Upper lobe of left lung (tissue), 6 donors: ENCODE measurements around the gene GAPDHS. TPM values are rescaled to one million over a fixed set of nuclear protein-coding genes. Genes with fewer than 3 reads are reported as not detected.

Experiments used
- ATAC-seq, 2 donors: fragments of 200-7000 bp; cut with Tn5 transposase; one replicate each; pipeline ENCODE4 v1.9.1; 2022; ENCODE audit warnings: mild to moderate bottlenecking in 2 of 2, moderate library complexity in 2 of 2; ENCODE audit not compliant: low FRiP score in 2 of 2
- DNase-seq, 2 donors: peaks; one replicate each; pipeline ENCODE4 v3.0.0-alpha.2; 2019 to 2020
- H3K27ac ChIP-seq, 4 donors: fragments of 200-600 bp; sonication (generic); one replicate each; pipeline ENCODE4 v1.5.1; 2016 to 2019
- H3K27me3 ChIP-seq, 4 donors: fragments of 200-600 bp; sonication (generic); one replicate each; pipeline ENCODE4 v1.5.1; 2017 to 2019
- H3K36me3 ChIP-seq, 4 donors: fragments of 200-600 bp; sonication (generic); one replicate each; pipeline ENCODE4 v1.5.1; 2016 to 2019
- H3K4me1 ChIP-seq, 4 donors: fragments of 200-600 bp; sonication (generic); one replicate each; pipeline ENCODE4 v1.5.1; 2018 to 2019
- H3K4me3 ChIP-seq, 4 donors: fragments of 200-600 bp; sonication (generic); one replicate each; pipeline ENCODE4 v1.5.1; 2017 to 2019; ENCODE audit warnings: mild to moderate bottlenecking in 2 of 4, moderate library complexity in 1 of 4
- H3K9me3 ChIP-seq, 4 donors: fragments of 200-600 bp; sonication (generic); one replicate each; pipeline ENCODE4 v1.5.1; 2018 to 2019
- CTCF ChIP-seq, 6 experiments: fragments of 450-650 bp in 4 of 6; fragments of 200-600 bp in 2 of 6; sonication (generic) in 2 of 6; IDR thresholded peaks; one replicate each; pipeline ENCODE4 v1.5.1; 2016 to 2019; ENCODE audit warnings: antibody characterized with exemption in 6 of 6
- EP300 ChIP-seq, 4 donors: sonication (generic); formaldehyde crosslinking; IDR thresholded peaks; one replicate each; pipeline ENCODE4 v1.5.1; 2017; ENCODE audit warnings: antibody characterized with exemption in 4 of 4, control low read depth in 2 of 4
- POLR2A ChIP-seq, 4 donors: fragments of 450-650 bp; IDR thresholded peaks; one replicate each; pipeline ENCODE4 v1.5.1; 2016 to 2017; ENCODE audit warnings: antibody characterized with exemption in 4 of 4, mild to moderate bottlenecking in 2 of 4
- POLR2AphosphoS5 ChIP-seq, 2 donors: sonication (generic); formaldehyde crosslinking; IDR thresholded peaks; one replicate each; pipeline ENCODE4 v1.5.1; 2017; ENCODE audit warnings: antibody characterized with exemption in 2 of 2
- WGBS, 2 donors: methylation state at CpG; one replicate each; pipeline ENCODE4 v1.1.5; 2017 to 2018; 5-methylcytosine and 5-hydroxymethylcytosine counted together
- total RNA-seq, 6 donors: library from RNA; depleted of rRNA in 4 of 6; stranded (reverse); fragments of >200 nt in 4 of 6; gene quantifications; one replicate each; pipeline versions ENCODE4 v1.1.0 to v1.2.1, GENCODE V29; 2016 to 2021
- donor health status: DM: no; HTN: no; CAD: no; lungs with moderate emphysema.
- donor health status: DM: no; HTN: yes; CAD: no; lungs with severe emphysema.

Gene GAPDHS
- total RNA-seq, 6 donors from 2014 or later = not detected

DNA sequence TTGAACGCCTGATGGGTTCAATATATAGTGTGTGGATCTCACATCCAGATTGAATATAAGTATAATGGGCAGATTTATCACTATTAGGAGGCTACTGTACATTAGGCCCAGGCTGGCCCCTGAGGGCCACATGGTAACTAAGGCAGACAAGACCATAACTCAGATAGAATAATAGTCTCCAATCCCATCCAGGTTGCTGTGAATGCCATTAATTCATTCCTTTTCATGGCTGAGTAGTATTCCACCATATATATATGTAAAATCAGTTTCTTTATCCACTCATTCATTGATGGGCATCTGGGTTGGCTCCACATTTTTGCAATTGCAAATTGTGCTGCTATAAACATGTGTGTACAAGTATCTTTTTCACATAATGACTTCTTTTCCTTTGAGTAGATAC, 44.7 kb downstream of the GAPDHS start:
- Histone ChIP-seq H3K27me3 (no peaks in the 10 kb centered on the region), H3K27ac (no peak overlapping the region), H3K4me3 (no peak overlapping the region), H3K36me3 (no peaks in the 10 kb centered on the region), H3K9me3 (peaks cover 10 to 19% (median 16%) of the 10 kb centered on the region in 4 donors), H3K4me1 (no peaks in the 10 kb centered on the region)
- no peak for ATAC-seq
- DNase-seq = no peak
- TF ChIP-seq POLR2A (IDR thresholded peaks at IDR 0.05) = no peak
- no peak for TF ChIP-seq EP300 (IDR thresholded peaks at IDR 0.05)
- TF ChIP-seq CTCF (IDR thresholded peaks at IDR 0.05) = no peak
- TF ChIP-seq POLR2AphosphoS5 (IDR thresholded peaks at IDR 0.05) = no peak
- 46 to 83% methylated on average over 1 of the region's 1 CpG for WGBS, 2 donors

- H3K27me3 ChIP-seq = no peaks in the 10 kb centered on the region
- DNase-seq = no peak
- H3K27ac ChIP-seq = no peak overlapping the region
- no peaks in the 10 kb centered on the region for H3K4me1 ChIP-seq
- H3K9me3 ChIP-seq = peaks cover 10 to 19% (median 16%) of the 10 kb centered on the region in 4 donors
- H3K4me3 ChIP-seq = no peak overlapping the region
- WGBS, 2 donors = 72 to 74% methylated on average over 7 of the region's 7 CpGs
- no peaks in the 10 kb centered on the region for H3K36me3 ChIP-seq
- ATAC-seq = no peak
- no peak for TF ChIP-seq CTCF (IDR thresholded peaks at IDR 0.05)
- TF ChIP-seq POLR2A (IDR thresholded peaks at IDR 0.05) = no peak
- no peak for TF ChIP-seq EP300 (IDR thresholded peaks at IDR 0.05)
- TF ChIP-seq POLR2AphosphoS5 (IDR thresholded peaks at IDR 0.05) = no peak
These were observed 45.5 kb downstream of the GAPDHS start for GRCh38 chr19:35578707-35579106.

DNA sequence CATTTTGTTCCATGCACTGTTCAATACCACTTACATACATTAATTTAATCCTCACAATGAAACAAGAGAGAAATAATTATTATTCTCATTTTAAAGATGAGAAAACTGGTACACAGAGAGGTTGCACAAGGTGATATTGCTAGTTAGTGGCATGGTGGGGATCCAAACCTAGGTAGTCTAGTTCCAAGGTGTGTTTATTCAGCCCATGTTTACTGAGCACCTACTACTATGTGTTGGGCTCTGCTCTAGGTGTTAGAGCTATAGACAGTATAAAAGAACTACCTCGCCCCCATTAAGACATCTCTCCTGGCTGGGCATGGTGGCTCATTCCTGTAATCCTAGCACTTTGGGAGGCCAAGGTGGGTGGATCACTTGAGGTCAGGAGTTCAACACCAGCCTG, 49.5 kb downstream of the GAPDHS start:
- DNase-seq (no peak), ATAC-seq (no peak)
- H3K27me3 ChIP-seq = no peaks in the 10 kb centered on the region
- H3K4me1 ChIP-seq = no peaks in the 10 kb centered on the region
- no peaks in the 10 kb centered on the region for H3K9me3 ChIP-seq
- H3K4me3 ChIP-seq = no peak overlapping the region
- WGBS, 2 donors = 76 to 80% methylated on average over 1 of the region's 1 CpG
- no peak overlapping the region for H3K27ac ChIP-seq
- H3K36me3 ChIP-seq = no peaks in the 10 kb centered on the region
- TF ChIP-seq CTCF (IDR thresholded peaks at IDR 0.05) (no peak), POLR2AphosphoS5 (IDR thresholded peaks at IDR 0.05) (no peak), POLR2A (IDR thresholded peaks at IDR 0.05) (no peak)

- no peaks in the 10 kb centered on the region for H3K4me1 ChIP-seq
- DNase-seq = no peak
- H3K9me3 ChIP-seq = no peaks in the 10 kb centered on the region
- H3K27me3 ChIP-seq = no peaks in the 10 kb centered on the region
- no peak within 1 kb of the TSS for H3K4me3 ChIP-seq
- TF ChIP-seq EP300 (IDR thresholded peaks at IDR 0.05) (no peak), POLR2AphosphoS5 (IDR thresholded peaks at IDR 0.05) (no peak), CTCF (IDR thresholded peaks at IDR 0.05) (no peak), POLR2A (IDR thresholded peaks at IDR 0.05) (no peak)
- WGBS, 2 donors = 33 to 34% methylated on average over 9 to 16 of the region's 16 CpGs
- H3K36me3 ChIP-seq = no peaks in the 10 kb centered on the region
- no peak for ATAC-seq
- no peak within 1 kb of the TSS for H3K27ac ChIP-seq
These were observed 52.6 kb downstream of the GAPDHS start, which contains the start of gene PMIS2 for GRCh38 chr19:35585848-35586247. PMIS2 (plus strand) TSS chr19:35586173; CDS start chr19:35586260, 87 bp downstream.

DNA sequence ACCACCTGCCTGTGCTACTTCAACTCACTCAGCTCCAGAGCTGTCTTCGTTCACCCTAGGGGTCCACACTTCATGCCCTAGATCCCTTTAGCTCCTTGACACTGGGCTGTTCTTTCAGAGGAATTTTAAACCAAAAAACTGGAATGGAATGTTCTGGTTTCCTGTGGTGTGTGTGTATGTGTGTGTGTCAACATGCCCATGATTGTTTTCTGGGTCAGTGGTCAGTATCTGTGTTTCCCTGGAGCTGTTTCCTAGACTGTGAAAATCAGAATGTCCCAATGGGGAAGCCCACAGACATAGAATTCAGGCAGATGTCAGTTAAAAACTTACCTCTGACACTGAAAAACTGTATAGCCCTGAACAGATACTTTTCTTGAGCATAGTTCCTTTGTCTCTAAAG, 54.1 kb downstream of the GAPDHS start:
- no peak for DNase-seq
- Histone ChIP-seq H3K4me1 (no peaks in the 10 kb centered on the region), H3K27me3 (no peaks in the 10 kb centered on the region), H3K4me3 (no peak overlapping the region), H3K9me3 (no peaks in the 10 kb centered on the region), H3K36me3 (no peaks in the 10 kb centered on the region), H3K27ac (no peak overlapping the region)
- no peak for ATAC-seq
- WGBS, 2 donors = 40 to 41% methylated on average over 1 of the region's 1 CpG
- TF ChIP-seq POLR2AphosphoS5 (IDR thresholded peaks at IDR 0.05) (no peak), CTCF (IDR thresholded peaks at IDR 0.05) (no peak), POLR2A (IDR thresholded peaks at IDR 0.05) (no peak), EP300 (IDR thresholded peaks at IDR 0.05) (no peak)
